ENCODE data around the gene GLB1L.

DNA sequence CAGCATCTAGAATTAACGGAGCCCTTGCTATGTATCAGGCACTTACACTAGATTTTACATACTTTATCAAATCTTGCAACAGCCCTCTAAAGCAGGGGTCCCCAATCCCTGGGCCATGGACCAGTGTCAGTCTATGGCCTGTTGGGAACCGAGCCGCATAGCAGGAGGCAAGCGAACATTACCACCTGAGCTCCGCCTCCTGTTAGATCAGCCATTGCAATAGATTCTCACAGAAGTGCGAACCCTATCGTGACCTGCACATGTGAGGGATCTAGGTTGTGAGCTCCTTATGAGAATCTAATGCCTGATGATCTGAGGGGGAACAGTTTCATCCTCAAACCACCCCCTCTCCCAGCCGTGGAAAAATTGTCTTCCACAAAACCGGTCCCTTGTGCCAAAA, 47.4 kb upstream of the GLB1L start:
- TF ChIP-seq, protein P1, sequence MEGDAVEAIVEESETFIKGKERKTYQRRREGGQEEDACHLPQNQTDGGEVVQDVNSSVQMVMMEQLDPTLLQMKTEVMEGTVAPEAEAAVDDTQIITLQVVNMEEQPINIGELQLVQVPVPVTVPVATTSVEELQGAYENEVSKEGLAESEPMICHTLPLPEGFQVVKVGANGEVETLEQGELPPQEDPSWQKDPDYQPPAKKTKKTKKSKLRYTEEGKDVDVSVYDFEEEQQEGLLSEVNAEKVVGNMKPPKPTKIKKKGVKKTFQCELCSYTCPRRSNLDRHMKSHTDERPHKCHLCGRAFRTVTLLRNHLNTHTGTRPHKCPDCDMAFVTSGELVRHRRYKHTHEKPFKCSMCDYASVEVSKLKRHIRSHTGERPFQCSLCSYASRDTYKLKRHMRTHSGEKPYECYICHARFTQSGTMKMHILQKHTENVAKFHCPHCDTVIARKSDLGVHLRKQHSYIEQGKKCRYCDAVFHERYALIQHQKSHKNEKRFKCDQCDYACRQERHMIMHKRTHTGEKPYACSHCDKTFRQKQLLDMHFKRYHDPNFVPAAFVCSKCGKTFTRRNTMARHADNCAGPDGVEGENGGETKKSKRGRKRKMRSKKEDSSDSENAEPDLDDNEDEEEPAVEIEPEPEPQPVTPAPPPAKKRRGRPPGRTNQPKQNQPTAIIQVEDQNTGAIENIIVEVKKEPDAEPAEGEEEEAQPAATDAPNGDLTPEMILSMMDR (IDR thresholded peaks at IDR 0.05; ENCODE audit: poor library complexity), result no peak
- no peak for TF ChIP-seq EZH2 (IDR thresholded peaks at IDR 0.05; ENCODE audit: borderline replicate concordance)
- no peak for TF ChIP-seq EZH2phosphoT487 (IDR thresholded peaks at IDR 0.05; ENCODE audit: low read depth, severe bottlenecking, unreplicated experiment)

Measured in hepatocyte (in vitro differentiated cells).